ENCODE results near the gene IDUA.
"Not testable (repeated sequence)": the region's sequence is repeated elsewhere in the genome, so short reads cannot be mapped to it uniquely, and the experiment has no call there.

Gene IDUA

DNA sequence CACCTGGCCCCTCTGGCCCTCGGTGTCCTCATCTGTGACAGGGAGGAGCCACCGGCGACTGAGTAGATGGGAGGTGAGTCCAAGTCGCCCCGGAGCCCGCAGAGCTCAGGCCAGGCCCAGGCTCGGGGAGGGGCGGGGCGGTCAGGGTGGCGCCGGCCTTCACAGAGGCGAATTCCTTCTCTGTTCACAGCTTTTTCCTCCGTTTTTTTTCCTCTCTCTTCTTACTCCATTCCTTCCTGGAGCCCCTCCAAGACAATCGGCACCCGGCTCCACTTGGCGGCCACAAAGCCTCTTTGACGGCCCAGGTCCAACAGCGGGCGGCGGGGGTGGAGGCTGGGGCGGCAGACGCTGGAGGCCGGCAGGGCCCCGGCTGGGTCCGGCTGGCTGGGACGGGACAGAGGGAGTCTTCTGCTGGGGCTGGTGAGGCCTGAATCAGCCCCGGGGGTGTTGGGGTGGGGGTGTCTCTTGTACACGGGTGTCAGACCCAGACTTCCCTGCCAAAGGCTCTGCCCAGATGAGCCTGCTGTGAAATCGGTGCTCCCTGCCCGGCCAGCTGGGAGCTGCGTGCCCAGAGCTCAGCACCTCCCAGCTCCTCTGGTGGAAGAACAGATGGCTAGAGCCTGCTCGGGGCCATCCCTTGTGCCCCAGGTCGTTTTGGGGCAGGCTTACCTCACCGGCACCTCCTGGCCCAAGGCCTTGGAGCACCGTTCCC is 47.2 kb downstream of the IDUA start:
- no peak for DNase-seq

- DNase-seq, result no peak
Observed at GRCh38 chr4:1035510-1035909, 48.7 kb downstream of the IDUA start.

- no peak for DNase-seq
Observed at GRCh38 chr4:1036095-1036494, 49.3 kb downstream of the IDUA start.

DNA sequence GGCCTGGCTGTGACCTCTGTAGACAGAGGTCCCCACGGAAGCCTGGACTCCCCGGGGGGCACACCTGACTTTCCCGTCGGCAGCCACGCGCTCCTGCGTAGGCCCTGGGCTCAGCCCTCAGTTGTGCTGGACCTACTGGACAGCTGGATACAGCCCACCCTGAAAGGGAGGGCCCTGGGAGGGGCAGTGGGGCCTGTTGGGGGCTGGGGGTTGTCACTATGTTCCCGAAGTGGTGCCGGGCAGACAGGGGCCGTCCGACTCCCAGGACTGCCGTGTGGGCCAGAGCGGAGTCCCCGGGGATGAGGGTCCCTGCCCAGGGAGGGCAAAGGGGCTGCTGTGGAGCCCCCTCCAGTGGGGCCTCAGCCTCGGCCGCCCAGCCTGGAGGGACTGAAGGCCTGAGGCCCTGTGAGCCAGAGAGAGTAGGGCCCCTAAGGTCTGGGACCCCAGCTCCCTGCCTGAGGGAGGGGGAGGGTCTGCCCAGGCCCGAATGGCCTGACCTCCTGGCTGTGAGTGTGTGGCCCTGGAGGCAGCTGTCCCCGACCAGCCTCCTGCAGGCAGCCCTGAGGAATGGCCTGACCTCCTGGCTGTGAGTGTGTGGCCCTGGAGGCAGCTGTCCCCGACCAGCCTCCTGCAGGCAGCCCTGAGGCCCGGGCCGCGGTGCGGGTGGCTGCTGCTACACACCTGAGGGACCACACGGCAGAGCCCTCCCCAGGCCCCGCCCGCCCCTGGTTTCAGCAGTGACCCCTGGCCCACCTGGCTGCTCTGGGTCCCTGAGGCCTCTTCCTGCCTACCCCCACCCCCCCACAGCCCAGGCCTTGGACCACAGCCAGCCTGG is 50.3 kb downstream of the IDUA start:
- no peak for DNase-seq

DNA sequence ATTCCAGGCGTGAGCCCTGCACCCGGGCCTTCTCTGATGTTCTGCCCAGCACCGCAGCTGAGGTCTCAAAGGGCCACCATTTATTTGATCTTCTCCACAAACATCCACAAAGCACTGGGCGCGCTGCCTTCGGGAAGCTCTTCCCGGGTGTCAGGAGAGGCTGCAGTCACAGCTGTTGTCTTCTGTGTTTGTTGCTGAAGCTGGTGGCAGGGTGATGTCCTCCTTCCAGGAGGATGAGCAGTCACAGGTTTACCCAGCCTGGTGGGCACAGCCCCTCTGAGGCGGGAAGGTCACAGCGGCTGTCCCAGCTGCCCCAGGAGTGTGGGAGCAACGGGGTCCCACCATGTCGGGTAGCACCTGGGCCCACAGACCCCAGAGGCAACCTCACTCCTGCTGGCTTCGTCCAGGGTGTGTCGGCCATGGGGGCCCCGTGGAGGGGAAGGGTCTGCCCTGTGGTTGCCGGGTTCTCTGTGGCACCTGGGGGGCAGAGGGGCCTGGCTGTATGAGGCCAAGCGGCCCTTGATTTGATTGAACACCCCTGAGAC is 52.2 kb downstream of the IDUA start:
- no peak for DNase-seq

DNA sequence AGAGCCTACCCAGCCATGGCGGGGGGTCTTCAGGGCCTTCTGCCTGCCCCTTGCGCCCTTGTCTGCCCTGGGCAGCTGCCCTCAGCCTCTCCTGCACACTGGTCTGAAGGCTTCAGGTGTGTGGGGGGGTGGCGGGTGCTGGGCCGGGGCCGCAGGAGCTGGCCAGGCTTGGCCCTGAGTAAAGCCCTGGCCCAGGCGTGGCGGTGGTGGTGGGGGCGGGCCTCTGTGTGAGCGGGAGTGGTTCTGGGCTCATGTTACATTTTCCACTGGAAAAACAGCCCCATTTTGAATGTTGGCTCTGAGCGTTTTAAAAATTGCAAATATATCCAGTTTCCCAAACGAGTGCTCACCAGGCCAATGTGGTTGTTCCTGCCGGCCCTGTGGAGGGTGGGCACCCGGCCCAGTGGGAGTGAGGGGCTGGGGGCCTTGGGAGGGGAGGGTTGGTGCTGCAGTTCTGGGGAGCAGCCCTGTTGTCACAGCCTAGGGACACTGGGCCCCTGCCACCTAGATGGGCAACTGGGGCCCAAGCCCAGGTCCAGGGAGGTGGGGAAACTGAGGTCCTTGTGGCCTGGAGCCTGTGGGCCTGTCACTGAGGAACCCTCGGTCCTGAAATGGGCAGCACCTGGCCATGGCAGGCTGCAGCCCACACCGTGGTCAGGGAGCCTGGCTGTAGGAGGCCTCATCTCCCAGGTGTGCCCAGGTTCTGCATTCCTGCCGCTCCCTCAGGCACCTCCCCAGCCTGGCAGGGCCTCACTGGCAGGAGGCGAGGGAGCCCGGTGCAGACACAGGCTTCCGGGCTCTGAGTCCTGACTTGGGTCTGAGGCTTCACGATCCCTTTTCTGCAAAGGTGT is 52.9 kb downstream of the IDUA start:
- DNase-seq, result no peak

GRCh38 chr4:1040344-1041146 is 53.7 kb downstream of the IDUA start:
- no peak for DNase-seq

DNA sequence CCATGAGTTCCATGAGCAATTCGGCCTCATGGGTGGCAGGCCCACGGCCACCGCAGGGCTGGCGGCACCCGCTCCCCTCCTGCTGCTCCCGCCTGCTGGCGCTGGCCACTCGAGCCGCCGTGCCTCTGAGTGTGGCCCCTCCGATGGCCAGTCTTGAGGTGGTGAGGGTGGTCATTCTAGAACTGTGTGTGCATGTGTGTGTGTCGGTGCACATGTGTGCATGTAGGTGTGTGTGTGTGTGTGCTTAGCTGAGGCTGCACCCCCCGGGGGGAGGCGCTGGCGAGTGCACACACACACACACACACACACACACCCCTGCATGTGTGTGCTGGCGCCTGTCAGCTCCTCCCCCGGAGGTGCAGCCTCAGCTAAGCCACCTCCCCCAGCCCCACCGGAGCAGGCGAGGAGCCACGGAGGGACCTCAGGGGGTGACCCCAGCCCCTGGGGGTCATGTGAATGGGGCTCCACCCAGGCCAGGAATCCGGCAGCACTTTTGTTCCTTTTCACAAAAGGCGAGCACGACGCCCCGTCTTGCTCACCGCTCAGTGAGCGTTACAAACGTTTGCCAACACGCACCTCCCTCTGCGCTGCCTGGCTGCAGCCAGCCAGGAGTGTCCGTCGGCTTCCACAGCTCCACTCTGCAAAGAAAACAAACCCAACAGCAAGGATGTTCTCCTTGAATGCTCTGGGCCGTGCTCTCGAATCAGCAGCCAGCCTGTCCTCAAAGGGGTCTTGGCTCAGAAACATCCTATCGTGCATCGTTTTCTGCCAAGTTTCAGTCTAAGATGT is 54.5 kb downstream of the IDUA start:
- DNase-seq, result no peak

DNA sequence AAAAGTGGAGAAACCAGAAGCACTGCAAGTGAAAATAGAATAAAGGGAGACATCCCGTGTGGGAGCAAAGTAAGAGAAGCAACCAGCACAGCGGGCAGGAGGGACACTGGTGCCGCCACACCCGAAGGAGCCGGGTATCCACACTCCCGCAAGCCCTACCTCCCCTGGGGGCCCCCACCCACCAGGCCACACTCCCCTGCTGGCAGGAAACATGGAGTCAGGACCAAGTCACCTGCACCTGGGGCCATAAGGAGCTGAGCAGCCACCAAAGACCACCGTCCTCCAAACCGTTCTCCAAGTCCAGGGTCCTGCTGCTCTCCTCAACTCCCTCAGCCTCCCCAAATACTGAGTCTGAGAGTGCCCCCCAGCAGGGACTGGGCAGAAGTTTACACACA is 55.1 kb downstream of the IDUA start:
- DNase-seq, result no peak

- DNase-seq, result no peak
Observed at GRCh38 chr4:1042352-1043055, 55.7 kb downstream of the IDUA start.

- no peak for DNase-seq
Observed at GRCh38 chr4:1043162-1043561, 56.3 kb downstream of the IDUA start.

DNA sequence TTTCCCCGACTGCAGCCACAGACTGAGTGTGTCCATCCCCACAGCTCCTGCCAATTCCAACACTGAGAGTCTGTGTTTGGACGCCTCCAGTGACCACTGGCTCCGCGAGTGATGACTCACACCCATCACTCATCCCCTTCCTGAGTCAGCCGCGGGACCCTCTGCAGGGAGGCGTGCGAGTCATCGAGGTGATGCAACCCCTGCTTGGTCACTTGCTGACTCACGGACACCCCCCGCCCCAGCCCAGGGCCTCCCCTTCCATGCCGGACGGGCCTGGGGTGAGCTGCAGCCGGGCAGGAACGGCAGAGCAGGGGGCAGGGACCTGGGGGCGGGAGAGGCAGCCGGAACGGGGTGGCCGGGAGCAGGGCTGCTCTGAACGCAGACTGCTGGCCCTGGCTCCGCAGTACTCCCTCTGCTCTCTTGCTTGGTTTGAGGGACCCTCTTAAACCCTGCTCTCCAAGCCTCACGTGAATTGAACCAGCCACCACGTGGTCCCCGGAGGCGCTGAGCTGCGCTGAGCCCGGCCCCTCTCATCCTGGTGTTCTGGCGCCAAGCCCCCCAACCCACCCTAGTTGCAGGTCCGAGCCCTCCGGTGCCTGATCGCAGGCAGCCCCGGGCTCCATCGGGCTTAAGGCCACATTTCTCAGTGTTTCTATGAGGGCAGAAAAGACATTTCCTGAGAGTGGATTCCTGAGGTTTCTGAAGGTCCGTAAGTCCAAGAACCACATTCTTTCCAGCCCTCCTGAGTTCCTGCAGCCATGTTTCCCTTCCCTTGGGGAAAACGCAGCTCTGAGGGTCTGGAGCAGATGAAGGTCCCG is 57.0 kb downstream of the IDUA start:
- DNase-seq, result peak in 1 of 2 donors; percentile 78

DNA sequence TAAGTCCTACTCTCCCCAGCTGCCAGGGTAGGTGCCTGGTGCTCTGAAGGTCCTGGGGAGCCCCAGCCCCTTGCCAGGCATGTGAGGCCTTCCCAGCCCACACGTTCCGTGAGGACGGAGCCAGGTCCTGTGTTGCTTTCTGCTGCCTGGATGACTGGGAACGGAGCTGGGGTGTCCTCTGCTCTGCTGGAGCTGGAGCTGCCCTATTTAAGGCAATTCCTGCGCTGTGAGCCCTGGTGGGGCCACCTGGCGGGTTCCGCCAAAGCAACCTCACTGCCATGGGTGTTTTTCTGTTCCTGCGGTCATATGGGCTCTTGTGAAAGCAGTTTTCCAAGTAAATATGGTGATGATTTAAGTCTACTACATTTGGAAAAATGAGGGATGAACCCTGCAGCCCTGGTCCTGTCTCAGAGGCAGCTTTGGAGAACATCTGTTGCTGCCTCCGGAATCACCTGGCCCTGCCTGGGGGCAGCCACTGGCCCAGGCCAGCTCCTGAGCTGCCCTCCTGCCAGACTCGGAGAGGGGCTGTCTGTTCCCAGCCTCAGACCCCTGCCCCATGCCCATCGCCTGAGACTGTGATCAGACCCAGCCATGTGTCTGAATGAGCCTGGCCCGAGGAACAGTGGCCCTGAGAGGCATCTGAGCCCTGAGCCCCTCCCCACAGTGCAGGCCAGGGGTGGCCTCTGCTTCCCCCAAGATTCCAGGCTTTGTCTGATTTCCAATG is 57.8 kb downstream of the IDUA start:
- DNase-seq, result no peak

GRCh38 chr4:1045193-1045594 is 58.4 kb downstream of the IDUA start:
- no peak for DNase-seq

DNA sequence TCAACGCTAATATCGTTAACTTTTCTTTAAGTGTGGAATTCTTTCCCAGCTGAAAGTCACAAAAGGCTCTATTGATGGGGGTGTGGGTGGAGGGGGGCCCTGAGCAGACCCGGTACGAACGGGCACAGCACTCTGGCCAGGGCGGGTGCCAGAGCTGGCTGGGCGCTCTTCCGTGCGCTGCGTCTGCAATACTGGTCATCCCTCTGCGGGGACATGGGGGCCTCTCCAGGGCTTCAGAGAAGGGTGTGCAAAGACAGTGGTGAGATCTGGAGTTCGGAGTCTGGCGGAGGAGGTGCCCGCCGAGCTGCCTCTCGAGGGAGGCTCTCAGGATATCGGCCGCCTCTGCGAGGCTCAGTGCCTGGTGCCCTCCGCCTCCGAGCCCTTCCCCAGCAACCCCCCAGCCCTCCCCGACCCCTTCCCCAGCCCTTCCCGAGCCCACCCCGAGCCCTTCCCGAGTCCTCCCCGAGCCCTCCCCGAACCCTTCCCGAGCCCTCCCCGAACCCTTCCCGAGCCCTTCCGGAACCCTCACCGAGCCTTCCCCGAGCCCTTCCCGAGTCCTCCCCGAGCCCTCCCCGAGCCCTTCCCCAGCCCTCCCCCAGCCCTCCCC is 58.9 kb downstream of the IDUA start:
- DNase-seq, result no peak

GRCh38 chr4:1046581-1047011 is 59.8 kb downstream of the IDUA start:
- not testable (repeated sequence) for DNase-seq

DNA sequence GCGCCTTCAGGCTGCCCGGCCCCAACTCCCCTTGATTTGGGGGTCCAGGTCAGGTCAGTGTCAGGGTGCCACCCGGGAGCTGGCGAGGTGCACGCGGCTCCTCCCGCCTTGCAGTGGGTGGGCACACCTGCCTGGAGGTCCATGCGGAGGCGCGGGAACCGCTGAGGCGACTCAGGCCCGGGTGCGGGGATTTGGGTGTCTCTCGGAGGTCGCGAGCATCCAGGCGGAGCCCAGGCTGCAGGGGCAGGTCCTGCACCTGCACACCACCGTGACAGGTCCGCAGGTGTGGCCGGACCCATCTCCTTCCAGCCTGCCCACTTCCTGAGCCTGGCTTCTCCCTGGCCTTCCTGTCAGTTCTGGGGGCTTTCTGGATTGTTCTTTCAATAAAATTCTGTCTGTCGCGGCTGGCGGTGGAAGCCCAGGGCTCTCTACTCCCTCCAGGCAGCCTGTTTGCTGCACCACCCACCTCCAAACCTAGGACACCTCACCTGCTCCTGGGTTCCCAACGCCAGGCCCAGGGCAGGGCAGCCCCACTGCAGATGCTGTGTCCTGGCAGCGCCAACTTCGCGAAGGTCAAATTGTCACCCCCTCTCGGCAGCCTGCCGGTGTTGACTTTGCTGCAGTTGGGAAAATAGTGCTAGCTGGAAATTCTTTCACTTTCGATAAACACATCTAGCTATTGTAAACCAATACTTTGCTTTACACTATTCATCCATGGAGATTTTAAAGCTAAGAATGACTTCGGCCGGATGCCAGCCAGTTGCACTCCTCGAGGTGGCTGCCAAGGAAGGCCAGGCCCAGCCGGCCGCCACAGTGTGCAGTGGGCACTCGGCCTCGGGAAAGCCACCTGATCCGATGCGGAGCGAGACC is 60.5 kb downstream of the IDUA start:
- no peak for DNase-seq
